ENCODE results near the gene PRR4. TPM values are rescaled to one million over a fixed set of nuclear protein-coding genes. Genes with fewer than 3 reads are reported as not detected.

The PRR4 gene
- polyA plus RNA-seq, 1 of the 3 experiments (the other 2 are of a cell fraction), result 4.3 TPM

DNA sequence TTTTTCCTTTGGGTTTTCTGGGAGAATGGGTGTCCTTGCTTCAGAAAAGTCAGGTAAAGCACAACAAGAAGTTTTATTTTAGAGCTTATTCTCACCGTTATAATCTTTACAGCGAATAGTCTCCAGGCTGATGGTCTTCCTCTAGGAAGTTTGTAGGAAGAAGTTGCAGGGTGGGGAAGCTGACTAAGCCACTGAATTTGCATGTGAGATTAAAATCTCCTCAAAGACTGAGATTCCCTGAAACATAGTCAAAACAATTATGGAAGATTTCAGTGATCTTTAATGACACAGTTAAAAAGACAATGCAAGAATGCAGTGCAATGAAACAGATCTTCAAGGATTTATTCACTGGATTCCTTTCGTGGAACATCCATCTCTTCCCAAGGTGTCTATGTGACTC, 24.3 kb downstream of the PRR4 start:
- Histone ChIP-seq H2AFZ (ENCODE audit: low read depth) (no peak overlapping the region), H3K9ac (no peak overlapping the region), H3K4me2 (no peak overlapping the region), H3K9me3 (no peaks in the 10 kb centered on the region), H3K9me2 (no peaks in the 10 kb centered on the region), H4K20me1 (ENCODE audit: insufficient read depth) (no peaks in the 10 kb centered on the region), H3K27me3 (ENCODE audit: insufficient read depth) (no peaks in the 10 kb centered on the region), H3F3A (replicated peaks; ENCODE audit: insufficient read depth) (no peaks in the 10 kb centered on the region), H3K4me1 (ENCODE audit: control insufficient read depth in 1 of 2, insufficient read depth in 2 of 2, low read depth in 1 of 2, low read length in 1 of 2) (no peaks in the 10 kb centered on the region), H3K4me3 (ENCODE audit: low read depth in 2 of 2, low read length in 1 of 2) (no peak overlapping the region), H3K27ac (ENCODE audit: low read depth in 2 of 2, low read length in 1 of 2) (no peak overlapping the region), H3K79me2 (ENCODE audit: insufficient read depth) (no peaks in the 10 kb centered on the region), H3K36me3 (replicated peaks in 1 of 2; ENCODE audit: control insufficient read depth in 1 of 2, insufficient read depth in 2 of 2, low read length in 1 of 2) (no peaks in the 10 kb centered on the region)
- POLR2A ChIA-PET, result no interaction called here
- TF ChIP-seq TEAD4 (IDR thresholded peaks at IDR 0.05; ENCODE audit: borderline replicate concordance, insufficient read depth) (no peak), NFIC (IDR thresholded peaks at IDR 0.05; ENCODE audit: borderline replicate concordance) (no peak), FOXJ3 (CRISPR knock-in tag; IDR thresholded peaks at IDR 0.05) (no peak), TCF12 (IDR thresholded peaks at IDR 0.05) (no peak), GABPA (IDR thresholded peaks at IDR 0.05; ENCODE audit: low read depth) (no peak)
- TF ChIP-seq, protein P1, sequence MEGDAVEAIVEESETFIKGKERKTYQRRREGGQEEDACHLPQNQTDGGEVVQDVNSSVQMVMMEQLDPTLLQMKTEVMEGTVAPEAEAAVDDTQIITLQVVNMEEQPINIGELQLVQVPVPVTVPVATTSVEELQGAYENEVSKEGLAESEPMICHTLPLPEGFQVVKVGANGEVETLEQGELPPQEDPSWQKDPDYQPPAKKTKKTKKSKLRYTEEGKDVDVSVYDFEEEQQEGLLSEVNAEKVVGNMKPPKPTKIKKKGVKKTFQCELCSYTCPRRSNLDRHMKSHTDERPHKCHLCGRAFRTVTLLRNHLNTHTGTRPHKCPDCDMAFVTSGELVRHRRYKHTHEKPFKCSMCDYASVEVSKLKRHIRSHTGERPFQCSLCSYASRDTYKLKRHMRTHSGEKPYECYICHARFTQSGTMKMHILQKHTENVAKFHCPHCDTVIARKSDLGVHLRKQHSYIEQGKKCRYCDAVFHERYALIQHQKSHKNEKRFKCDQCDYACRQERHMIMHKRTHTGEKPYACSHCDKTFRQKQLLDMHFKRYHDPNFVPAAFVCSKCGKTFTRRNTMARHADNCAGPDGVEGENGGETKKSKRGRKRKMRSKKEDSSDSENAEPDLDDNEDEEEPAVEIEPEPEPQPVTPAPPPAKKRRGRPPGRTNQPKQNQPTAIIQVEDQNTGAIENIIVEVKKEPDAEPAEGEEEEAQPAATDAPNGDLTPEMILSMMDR (IDR thresholded peaks at IDR 0.05), result no peak
- WGBS (ENCODE audit: low lambda C conversion rate), result 91% methylated on average over 3 of the region's 3 CpGs
- no peak for DNase-seq
- CTCF ChIA-PET, result no interaction called here

DNA sequence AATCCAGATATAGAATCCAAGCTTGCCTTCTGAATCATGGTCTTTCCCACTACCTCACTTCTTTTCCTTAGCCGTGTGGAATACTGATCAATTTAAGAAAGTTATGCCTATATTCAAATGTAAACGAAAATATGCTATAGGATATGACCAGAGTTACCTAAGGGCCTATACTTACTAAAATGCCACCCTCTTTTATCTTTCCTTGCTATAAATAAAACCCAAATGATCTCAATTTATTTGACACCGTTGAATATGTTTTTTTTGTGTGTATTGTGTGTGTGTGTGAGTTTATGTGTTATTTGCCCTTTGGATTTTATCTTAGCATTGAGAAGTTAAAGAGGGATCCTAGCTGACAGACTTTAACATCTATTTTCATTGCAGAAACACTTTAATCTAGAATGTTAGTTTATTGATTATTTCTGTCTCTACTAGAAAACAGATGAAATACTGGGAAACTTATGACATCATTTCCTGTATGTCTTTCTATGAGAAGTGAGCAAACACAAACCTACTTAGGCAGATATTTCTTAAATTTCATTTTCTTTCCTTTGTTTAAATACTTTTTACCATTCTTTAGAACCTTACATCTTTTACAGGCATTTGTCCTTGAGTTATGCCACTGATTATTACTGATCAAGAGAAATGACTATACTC, 37.3 kb downstream of the PRR4 start:
- no peak overlapping the region for H3K4me2 ChIP-seq
- H3K36me3 ChIP-seq (replicated peaks in 1 of 2; ENCODE audit: control insufficient read depth in 1 of 2, insufficient read depth in 2 of 2, low read length in 1 of 2), result no peaks in the 10 kb centered on the region
- no peaks in the 10 kb centered on the region for H4K20me1 ChIP-seq (ENCODE audit: insufficient read depth)
- no peaks in the 10 kb centered on the region for H3K27me3 ChIP-seq (ENCODE audit: insufficient read depth)
- ChIA-PET POLR2A (no interaction called here), CTCF (interaction anchor here (1.7 kb wide), 1 partner anchor 31 kb away, joined by 3 read pairs; no protein-coding TSS in a partner anchor)
- no peak overlapping the region for H3K27ac ChIP-seq (ENCODE audit: low read depth in 2 of 2, low read length in 1 of 2)
- no peaks in the 10 kb centered on the region for H3K4me1 ChIP-seq (ENCODE audit: control insufficient read depth in 1 of 2, insufficient read depth in 2 of 2, low read depth in 1 of 2, low read length in 1 of 2)
- no peaks in the 10 kb centered on the region for H3F3A ChIP-seq (replicated peaks; ENCODE audit: insufficient read depth)
- H3K9ac ChIP-seq, result no peak overlapping the region
- TF ChIP-seq GATA2 (CRISPR knock-in tag; IDR thresholded peaks at IDR 0.05) (no peak), NRF1 (IDR thresholded peaks at IDR 0.05; ENCODE audit: low read depth, low read length) (no peak), CHD2 (IDR thresholded peaks at IDR 0.05; ENCODE audit: low read length, partially characterized antibody) (no peak), RFX5 (IDR thresholded peaks at IDR 0.05; ENCODE audit: low read length) (no peak), YY1 (IDR thresholded peaks at IDR 0.05; ENCODE audit: low read depth) (no peak), ELF1 (IDR thresholded peaks at IDR 0.05) (no peak), RXRA (IDR thresholded peaks at IDR 0.05; ENCODE audit: borderline replicate concordance, low read depth) (no peak), FOXM1 (IDR thresholded peaks at IDR 0.05; ENCODE audit: low read depth) (no peak), JUND (IDR thresholded peaks at IDR 0.05) (no peak), NFIC (IDR thresholded peaks at IDR 0.05; ENCODE audit: borderline replicate concordance) (no peak), TCF12 (IDR thresholded peaks at IDR 0.05) (no peak), POLR2AphosphoS5 (IDR thresholded peaks at IDR 0.05; ENCODE audit: low read depth, low read length) (no peak), IRF3 (IDR thresholded peaks at IDR 0.05; ENCODE audit: low read depth, low read length) (no peak)
- TF ChIP-seq, protein P2, sequence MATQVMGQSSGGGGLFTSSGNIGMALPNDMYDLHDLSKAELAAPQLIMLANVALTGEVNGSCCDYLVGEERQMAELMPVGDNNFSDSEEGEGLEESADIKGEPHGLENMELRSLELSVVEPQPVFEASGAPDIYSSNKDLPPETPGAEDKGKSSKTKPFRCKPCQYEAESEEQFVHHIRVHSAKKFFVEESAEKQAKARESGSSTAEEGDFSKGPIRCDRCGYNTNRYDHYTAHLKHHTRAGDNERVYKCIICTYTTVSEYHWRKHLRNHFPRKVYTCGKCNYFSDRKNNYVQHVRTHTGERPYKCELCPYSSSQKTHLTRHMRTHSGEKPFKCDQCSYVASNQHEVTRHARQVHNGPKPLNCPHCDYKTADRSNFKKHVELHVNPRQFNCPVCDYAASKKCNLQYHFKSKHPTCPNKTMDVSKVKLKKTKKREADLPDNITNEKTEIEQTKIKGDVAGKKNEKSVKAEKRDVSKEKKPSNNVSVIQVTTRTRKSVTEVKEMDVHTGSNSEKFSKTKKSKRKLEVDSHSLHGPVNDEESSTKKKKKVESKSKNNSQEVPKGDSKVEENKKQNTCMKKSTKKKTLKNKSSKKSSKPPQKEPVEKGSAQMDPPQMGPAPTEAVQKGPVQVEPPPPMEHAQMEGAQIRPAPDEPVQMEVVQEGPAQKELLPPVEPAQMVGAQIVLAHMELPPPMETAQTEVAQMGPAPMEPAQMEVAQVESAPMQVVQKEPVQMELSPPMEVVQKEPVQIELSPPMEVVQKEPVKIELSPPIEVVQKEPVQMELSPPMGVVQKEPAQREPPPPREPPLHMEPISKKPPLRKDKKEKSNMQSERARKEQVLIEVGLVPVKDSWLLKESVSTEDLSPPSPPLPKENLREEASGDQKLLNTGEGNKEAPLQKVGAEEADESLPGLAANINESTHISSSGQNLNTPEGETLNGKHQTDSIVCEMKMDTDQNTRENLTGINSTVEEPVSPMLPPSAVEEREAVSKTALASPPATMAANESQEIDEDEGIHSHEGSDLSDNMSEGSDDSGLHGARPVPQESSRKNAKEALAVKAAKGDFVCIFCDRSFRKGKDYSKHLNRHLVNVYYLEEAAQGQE (IDR thresholded peaks at IDR 0.05; ENCODE audit: low read depth, low read length), result no peak
- H3K4me3 ChIP-seq (ENCODE audit: low read depth in 2 of 2, low read length in 1 of 2), result no peak overlapping the region
- H3K79me2 ChIP-seq (ENCODE audit: insufficient read depth), result no peaks in the 10 kb centered on the region
- no peaks in the 10 kb centered on the region for H3K9me3 ChIP-seq
- DNase-seq, result no peak
- H2AFZ ChIP-seq (ENCODE audit: low read depth), result no peak overlapping the region
- H3K9me2 ChIP-seq, result no peaks in the 10 kb centered on the region
- 15% methylated on average over 3 of the region's 3 CpGs for WGBS (ENCODE audit: low lambda C conversion rate)

Measured in SK-N-SH (cell line).